NCI-H2227 treated with DMSO at 0.1 percent for 48 hours (cell line): Measurements from ENCODE around the gene NECAB3.

Experiments used
- DNase-seq: peaks from one replicate; lab custom pipeline; 2025; lab: John Stamatoyannopoulos, UW

The NECAB3 gene

DNA sequence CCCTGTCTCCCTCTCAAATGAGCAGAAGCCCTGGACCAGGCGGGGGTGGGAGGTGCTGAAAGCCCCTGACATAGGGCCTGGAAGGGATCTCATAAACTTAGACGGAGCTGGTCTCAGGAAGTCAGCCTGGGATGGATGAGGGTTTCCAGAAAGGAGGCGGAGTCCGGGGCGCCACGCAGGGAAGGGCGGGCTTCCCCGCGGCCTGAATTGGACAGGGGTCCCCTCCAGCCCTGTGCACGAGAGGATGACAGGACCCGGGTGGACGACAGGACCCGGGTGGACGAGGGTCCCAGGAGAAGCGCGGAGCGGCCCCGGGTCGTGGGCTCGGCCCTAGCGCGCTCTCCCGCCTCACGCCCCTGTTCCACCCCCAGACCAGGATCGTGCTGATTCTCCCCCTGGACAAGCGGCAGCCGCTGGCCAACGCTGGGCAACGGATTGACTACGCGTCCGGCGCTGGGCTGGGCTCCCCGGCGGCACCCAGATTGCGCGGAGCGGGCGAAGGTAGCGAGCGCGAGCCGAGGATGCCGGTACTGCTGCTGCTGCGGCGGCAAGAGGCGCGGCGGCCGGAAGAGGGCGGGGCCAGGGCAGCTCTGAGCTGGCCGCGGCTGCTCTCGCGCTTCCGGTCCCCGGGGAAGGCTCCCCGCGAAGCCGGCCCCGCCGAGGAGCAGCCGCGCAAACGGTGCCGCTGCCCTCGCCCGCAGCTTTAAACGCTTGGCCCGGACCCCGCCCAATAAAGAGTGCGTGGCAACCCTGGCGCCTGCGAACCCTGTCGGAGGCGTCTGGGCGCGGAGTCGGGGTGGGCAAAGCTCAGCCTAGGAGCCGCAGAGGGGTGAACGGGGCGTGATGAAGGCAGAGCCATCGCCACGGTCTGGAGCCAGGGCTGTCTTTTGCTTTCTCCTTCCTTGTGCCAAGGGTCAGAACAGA is 10.8 kb downstream of the NECAB3 start:
- DNase-seq: peak; percentile 74

DNA sequence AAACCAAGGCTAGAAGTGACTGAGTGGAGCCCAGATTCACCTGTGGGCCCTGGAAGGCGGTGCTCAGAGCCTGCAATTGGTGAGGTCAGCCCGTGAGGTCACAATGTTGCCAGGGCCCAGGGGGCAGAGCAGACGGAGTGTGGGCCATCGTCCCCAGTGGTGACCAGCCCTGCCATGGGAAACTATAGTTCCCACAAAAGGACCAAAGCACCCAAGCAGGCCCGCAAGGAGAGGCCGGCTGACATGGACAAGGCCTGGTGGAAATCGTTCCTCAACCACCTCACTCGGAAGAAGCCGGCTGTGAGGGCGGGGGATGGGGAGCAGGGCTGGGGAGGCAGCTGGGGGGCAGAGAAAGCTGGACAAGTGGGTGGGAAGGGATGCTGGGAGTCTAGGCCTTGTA is 12.1 kb downstream of the NECAB3 start, which contains the start of gene C20orf144:
TSS of gene C20orf144 (plus strand) at position 156 of the 400 bp plus-strand sequence. CDS start at position 175, 19 bp downstream.
- no peak for DNase-seq

DNA sequence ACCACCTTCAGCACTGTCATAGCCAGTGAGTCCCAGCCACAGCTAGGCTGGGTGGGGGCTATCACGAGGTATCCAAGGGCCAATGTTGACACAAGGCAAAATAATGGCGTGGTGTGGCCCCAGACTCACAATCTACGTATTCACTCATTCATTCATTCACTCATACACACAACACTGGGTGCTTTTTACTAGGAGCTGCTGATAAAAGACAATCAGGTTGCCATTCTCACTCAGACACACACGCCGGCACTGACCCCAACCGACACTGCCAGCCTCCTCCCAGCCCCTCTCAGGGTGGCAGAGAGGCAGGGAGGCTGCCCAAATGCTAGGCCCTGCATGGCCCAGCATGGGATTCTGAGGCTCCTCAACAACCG is 13.6 kb downstream of the NECAB3 start:
- no peak for DNase-seq

DNA sequence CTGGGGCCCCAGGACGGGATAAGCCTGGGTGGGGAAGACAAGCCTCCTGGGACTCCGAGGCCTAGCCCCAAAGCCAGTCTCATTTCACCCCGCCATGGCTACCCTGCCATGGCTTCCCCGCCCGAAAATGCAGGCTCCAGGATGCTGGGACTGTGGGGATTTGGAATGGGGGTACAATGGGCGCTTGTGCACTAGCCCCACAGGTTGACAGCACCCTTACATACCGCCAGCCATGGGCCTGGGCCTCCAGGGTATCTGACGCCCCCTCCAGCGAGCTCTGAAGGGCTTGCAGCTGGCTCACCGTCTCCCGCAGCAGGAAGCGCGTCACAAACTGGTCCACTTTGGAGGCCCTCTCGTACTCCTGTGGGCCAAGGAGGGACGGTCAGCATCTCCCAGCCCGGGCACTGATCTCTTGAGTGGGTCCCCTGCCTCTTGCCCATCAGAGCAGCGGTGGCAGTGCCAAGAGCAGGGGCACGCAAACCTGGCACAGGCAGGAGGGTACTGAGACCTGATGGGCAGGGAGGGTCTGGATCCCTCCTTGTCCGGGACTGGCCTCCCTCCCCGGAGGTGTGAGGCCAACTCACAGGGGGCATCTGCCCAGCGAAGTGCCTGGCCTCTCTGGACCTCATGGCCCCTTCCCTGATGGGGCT is 14.1 kb downstream of the NECAB3 start:
- DNase-seq: no peak

DNA sequence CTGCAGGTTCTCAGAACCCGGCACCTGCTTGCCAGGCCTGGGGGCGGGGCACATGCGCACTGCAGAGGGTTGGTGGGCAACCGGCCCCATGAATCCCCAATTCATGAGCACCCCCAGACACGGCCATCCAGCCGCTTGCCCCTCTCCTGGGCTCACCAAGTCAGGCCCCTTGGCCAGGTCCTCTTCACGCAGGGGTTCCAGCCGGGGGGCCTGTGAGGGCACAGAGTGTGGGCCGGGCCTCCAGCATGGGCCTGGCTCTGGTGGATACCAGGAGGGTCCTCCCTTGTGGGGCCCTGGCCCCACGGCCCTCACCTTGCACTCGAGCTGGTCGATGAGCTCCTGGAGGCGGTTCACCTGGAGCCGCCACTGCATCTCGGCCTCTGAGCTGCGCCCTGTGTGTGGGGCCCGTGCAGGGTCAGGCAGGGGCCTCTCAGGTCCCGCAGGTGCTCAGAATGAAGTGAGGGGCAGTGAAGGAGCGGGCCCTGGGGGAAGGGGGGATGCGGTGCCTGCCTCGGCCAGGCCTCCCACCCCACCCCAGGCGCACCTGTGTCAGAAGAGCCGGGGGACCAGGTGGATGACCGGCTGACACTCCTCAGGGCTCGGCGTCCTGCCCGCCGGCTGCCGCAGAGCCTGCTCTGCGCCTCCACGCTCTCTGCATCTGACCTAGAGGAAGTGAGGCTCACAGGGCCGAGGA is 14.7 kb downstream of the NECAB3 start:
- no peak for DNase-seq

DNA sequence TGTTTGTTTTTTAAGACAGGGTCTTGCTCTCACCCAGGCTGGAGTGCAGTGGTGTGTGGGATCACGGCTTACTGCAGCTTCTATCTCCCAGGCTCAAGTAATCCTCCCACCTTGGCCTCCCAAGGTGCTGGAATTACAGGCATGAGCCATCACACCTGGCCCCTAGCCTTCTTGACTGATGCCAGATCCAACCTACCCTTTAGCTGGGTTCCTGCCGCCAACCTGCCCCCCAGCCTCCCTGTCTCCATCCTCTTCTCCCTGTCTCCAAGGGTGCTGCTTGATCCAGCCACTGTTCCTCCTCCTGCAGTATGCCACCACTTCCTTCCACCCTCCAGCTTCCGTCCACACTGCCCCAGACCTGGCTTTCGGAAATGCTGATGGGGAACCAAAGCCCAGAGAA is 15.3 kb downstream of the NECAB3 start:
- no peak for DNase-seq

DNA sequence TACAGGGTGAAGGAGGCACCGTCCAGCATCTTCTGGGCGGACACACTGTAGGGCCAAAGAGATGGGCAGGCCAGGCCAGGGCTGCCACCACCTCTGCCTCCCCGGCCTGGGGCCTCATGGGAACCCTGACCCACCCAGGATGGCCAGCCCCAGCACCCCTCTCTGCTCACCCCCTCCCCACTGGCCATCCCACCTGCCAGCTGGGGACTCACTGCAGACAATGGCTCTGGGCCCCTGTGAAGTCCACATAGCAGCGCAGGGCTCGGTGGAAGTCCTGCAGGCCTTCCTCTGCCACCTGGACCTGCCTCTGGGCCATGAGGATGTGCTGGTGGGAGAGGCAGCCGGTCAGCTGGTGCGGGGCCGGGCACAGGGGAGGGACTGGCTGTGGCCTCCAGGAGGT is 15.7 kb downstream of the NECAB3 start:
- DNase-seq: no peak

DNA sequence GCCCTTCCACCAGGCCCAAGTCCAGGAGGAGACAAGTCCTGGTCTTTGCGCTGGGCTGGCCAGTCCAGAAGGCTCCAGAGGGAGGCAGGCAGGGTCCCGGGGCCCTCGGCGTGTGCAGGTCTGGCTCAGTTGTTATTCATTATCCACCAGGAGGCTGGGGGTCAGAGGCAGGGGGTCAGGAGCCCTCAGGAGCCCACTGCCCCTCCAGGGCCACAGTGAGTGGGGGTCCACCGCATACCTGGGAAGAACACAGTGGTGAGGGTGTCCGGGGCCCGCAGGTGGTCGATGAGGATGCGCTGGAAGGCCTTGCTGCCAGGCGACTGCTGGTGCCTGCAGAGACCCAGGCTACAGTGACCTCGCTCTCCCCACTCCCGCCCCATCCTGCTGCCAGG is 16.5 kb downstream of the NECAB3 start:
- DNase-seq: no peak

DNA sequence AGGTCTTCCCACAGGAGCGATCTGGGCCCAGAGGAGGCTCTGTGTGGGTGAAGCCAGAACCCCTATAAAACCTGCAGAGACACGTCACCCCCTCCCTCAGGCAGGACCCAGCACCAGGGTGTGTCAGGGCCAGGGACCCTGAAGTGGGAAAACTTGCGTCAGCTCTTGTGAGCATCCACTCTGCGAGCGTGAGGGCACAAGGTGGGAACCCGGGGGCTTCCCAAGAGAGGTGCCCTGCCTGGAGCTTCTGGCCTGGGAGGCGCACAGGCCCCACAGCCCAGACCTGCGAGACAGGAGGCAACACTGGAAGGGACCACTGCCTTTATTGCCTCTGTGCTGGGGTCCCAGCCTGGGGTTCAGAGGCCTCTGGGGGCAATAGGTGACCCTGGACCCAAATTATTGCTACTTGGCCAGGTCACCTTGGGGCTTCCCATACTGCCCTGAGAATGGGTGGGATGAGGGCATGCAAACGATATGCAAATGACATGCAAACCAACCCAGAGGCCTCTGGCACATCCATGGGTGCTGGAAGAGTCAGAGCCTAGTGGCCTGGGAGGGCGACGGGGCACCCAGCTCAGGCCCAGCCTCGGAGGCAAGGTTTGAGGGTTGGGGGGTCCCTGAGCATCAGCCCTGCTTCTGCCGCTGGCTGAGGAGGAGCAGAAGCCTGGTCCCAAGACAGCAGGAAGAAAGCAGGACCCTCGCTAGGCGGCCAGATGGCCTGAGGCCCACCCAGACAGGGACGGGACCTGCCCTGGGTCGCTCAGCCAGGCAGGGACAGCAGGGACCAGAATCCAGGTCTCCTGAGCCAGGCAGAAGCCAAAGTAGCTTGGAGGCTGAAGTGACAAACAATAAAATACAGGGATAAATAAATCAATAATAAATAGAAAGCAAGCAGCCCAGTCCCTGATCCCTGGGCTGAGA is 17.2 kb downstream of the NECAB3 start:
- DNase-seq: no peak

DNA sequence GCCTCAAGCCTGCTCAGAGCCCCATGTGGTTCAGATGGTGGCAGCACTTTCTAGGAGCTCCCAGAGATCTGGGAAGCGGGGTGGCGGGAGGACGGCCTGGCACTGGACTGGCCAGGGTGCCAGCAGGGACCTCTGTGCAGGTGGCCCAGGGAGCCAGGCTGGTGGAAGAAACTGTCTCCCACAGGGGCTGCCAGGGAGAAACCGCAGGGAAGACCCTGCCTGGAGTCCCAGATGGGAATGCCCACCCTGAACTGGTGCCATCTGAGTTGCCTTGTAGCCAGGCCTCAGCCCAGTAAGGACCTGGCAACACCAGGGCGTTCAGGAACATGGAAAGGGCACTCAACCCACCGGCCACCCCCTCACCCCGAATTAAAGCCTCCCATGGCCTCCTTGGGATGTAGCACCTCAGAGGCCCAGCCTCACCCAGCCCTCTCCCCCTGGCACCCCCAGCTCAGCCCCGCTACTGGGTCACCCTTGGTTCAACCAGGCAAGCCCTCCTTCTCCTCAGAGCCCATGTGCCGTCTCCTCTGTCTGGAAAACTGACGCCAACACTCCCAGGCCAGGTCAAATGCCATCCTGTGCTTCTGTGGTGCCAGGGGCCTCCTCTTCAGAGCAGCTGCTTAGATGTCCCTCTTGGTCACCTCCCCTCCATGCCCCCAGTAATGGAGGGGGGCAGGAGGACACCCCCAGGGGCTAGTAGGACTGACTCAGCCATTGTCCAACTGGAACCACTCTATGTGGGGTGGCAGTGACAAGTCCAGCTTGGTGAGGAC is 18.0 kb downstream of the NECAB3 start:
- DNase-seq: no peak

DNA sequence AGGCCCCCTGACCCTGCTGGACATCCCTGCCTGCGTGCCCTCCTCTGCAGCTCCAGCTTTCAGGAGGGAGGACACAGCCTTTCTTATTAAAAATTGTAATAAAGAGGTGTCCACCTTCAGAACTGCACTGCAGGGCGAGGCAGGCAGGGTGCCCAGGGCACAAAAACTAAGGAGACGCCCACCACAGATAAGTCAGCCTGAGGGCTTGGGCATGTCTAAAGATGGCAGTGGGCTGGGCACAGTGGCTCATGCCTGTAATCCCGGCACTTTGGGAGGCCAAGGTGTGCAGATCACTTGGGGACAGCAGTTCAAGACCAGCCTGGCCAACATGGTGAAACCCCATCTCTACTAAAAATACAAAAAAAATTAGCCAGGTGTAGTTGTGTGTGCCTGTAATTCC is 19.1 kb downstream of the NECAB3 start:
- DNase-seq: no peak

DNA sequence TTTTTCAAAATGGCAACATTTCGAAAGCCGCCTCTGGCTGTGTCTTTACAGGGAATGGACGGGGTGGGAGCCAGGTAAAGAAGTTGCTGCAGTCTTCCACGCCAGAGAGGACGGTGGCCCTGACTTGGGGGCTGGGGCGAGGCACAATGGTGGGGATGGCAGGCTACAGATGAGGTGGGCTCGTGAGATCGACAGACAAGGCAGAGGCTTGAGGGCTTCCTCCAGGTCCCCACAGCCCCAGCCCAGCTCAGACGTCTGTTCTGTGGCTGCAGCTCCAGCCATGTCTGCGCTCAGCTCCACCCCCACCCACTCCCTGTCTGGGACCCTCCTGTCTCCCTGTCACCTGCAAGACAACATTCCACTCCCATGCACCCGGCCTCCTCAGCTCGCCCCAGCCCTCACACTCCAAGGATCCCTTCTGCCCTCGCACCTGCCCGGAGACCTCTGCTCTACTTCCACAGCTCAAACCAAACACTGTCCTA is 19.5 kb downstream of the NECAB3 start:
- no peak for DNase-seq

DNA sequence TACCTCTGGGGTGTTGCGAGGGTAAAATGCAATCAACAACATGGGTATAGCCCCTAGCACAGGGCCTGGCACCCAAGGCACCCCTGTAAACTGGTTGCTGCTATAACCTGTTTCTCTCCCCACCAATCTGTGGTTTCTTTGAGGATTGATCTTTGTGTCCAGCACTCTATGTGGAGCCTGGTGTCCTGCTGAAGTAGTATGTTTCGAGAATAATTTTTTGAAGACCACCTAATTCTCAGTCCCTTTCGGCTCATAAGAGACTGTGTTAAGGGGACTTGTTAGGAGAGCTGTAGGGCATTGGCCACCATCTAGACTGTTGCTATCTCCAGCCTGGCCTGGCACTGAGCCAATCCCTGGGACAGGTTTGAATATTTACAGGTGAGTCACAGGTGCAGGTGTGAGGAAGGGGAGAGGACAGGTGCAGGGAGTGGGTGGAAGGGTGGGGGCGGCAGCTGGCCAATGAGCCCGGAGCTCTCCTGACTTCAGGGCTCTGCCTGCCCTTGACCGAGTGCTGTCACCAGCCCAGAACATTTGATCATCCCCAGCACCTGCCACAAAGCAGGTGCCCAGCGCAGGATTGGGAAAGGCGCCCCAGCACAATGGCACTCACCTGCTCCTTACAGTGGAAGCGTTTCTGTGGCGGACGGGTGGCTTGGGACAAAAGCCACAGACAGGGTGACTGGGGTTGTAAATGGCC is 20.2 kb downstream of the NECAB3 start:
- DNase-seq: no peak

DNA sequence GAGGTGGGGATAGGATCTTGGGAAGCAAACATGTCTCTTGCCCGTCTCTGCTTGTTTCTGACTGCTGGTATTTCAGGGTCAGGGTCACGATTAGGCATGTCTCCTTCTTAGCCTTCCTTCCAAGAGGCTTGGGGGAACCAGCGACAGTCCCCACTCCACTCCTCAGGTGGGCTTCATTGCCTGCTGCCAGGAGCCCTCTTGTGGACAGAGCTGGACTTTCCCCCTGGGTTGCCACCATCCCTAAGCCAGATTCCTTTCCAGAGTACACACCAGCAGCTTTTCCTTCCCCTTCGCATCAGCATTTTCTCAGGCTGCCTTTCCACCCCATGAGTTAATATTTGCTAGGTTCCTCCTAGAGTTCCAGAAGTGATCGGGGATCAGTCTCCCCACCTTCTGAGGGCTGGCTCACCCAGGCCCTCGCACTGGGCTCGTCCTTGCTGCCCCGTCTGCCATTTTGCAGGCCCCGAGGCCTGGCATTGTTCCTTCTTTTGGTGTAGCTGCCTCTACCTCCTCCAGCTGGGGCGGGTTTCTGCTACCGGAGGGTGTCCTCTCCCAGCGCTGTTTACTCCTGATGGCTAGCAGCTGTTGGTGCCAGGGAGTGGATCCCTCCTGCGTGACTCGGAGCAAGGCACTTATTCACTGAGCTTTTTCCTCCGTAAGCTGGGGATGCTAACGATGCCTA is 20.9 kb downstream of the NECAB3 start:
- peak; percentile 68 for DNase-seq

DNA sequence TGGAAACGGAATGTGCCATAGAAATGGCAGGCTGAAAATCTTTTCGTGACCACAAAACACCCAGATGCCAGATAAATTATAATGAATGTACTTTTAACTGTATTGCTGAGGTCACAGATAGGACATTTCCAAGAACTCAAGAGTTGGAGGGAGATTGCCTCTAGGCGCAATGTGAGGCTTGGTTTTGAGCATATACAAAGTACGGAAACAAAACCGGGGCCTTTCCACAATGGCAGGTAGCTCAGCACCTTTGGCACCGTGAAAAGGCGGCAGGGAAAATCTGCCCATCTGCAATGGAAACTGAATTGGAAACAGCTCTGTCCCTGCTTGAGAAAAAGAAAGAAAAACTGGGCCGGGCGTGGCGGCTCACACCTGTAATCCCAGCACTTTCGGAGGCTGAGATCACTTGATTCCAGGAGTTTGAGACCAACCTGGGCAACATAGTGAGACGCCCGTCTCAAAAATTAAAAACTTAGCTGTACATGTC is 22.6 kb downstream of the NECAB3 start:
- no peak for DNase-seq

DNA sequence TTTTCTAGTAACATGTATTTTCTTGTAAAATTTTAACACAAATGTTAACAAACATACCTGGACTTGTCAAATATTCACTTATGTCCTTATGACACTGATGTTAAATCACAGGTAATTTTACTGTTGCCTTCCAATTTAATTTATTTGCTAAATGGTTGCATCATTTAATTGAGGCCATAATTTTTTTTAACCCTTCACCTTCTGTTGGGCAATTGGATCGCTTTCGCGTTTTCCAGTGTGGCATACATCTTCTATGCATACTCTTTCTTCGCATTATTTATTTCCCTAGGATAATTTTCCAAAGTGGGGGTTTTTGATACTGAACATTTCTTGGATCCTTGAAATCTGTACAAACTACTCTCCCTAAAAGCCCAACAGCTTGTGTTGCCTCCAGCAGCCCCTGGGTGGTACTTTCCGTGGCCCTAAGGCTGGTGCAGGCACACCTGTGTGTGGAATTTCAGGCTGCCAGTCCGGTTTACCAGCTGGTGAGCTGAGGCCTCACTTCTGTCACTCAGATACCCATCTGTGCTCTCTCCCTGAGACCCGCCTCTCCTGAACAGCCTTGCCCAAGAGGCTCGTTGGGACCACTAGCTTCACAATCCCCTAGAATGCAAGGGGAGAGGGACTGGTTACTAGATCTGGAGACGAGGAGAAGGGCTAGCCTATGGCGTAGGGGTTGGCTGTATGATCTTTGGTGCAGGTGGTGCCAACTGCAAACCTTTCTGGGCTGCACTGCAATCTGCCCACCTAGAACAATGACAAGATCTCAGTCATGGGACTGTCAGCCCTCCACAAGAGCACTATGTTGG is 23.3 kb downstream of the NECAB3 start:
- DNase-seq: no peak

DNA sequence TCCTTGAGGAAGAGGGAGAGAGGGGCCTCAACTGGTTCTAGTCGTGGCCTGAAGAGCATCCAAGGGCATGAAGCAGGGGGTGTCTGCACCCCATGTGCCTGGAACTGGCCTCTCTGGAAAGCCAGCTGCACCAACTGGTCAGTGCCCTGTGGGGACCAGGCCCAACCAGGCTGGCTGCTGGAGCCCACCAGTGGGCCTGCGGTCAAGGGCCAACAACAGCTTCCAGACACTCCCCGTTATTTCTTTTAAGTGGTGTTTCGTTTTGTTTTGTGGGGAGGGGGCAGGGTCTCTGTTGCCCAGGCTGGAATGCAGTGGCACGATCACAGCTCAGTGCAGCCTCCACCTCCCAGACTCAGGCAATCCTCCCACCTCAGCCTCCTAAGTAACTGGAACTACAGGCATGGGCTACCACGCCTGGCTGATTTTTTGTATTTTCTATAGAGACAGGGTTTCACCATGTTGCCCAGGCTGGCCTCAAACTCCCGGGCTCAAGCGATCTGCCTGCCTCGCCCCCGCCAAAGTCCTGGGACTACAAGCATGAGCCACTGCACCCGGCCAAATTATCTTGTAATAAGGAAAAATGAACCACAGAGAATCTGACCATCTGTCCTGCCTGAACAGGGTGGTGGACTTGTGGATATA is 24.0 kb downstream of the NECAB3 start:
- no peak for DNase-seq

DNA sequence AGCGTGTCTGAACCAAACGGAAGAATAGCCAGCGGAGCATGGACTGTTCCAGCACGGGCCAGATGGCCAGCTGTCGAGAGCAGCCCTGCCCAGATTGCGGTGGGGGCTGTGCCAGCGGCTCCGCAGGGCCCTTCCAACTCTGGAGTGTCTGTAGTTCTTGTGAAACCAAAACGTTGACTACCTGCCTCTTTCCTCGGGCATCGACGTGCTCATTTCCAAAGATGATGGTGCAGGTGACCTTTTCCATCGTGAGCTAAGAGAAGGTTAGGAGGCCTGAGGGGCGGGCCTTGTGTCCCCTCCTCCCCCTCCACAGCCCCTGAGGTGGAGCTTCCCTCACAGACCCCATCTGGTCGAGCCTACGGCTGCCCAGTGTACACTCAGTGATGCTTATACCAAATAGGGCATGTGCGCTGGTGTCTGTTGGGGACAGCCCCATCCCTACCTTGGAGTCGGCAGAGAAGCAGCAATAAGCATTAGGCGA is 25.0 kb downstream of the NECAB3 start:
- DNase-seq: peak; percentile 47
